Renal pelvis (tissue), 12 donors: ENCODE results near the gene PSMD1. TPM values are rescaled to one million over a fixed set of nuclear protein-coding genes. Genes with fewer than 3 reads are reported as not detected.
"Not testable (repeated sequence)": the region's sequence is repeated elsewhere in the genome, so short reads cannot be mapped to it uniquely, and the experiment has no call there.

Experiments used
- DNase-seq: peaks from one replicate; pipeline ENCODE4 v3.0.0-alpha.2; 2013
- long read RNA-seq, 16 experiments: transcript quantifications; one replicate each; lab custom pipeline, GENCODE V29; 2026
- polyA plus RNA-seq, 3 donors: library from polyadenylated mRNA; unstranded; fragments of 120-200 nt; gene quantifications; one replicate each; pipeline ENCODE4 v1.2.1, GENCODE V29; 2013; ENCODE audit not compliant: insufficient read length in 3 of 3

Gene PSMD1
- 100 to 1,000 TPM in 1 of 3 donors, 10 to 100 TPM in 2; 88.1 to 100 (median 98.7) TPM for polyA plus RNA-seq
- long read RNA-seq, donor 1, transcript PSMD1-212 (2 exons, 546 nt), result major isoform, 5 of 38 reads
- long read RNA-seq, donor 1, partial matches to known transcripts, result 32 of 38 reads
- long read RNA-seq, donor 1, other reads (novel, unspliced or antisense), result 0 of 38 reads
- long read RNA-seq, donor 2, partial matches to known transcripts, result 21 of 29 reads
- long read RNA-seq, donor 2, other reads (novel, unspliced or antisense), result 0 of 29 reads
- long read RNA-seq, donor 3, partial matches to known transcripts, result 7 of 12 reads
- long read RNA-seq, donor 3, other reads (novel, unspliced or antisense), result 0 of 12 reads
- long read RNA-seq, donor 4, partial matches to known transcripts, result 7 of 11 reads
- long read RNA-seq, donor 4, other reads (novel, unspliced or antisense), result 0 of 11 reads
- long read RNA-seq, donor 5, partial matches to known transcripts, result 5 of 16 reads
- long read RNA-seq, donor 5, other reads (novel, unspliced or antisense), result 7 of 16 reads
- long read RNA-seq, donor 6, partial matches to known transcripts, result 17 of 26 reads
- long read RNA-seq, donor 6, other reads (novel, unspliced or antisense), result 0 of 26 reads
- long read RNA-seq, donor 7, partial matches to known transcripts, result 42 of 45 reads
- long read RNA-seq, donor 7, other reads (novel, unspliced or antisense), result 0 of 45 reads
- long read RNA-seq, donor 8, partial matches to known transcripts, result 11 of 12 reads
- long read RNA-seq, donor 8, other reads (novel, unspliced or antisense), result 0 of 12 reads
- long read RNA-seq, donor 9, transcript PSMD1-212 (2 exons, 546 nt), result major isoform, 7 of 38 reads
- long read RNA-seq, donor 9, partial matches to known transcripts, result 25 of 38 reads
- long read RNA-seq, donor 9, other reads (novel, unspliced or antisense), result 0 of 38 reads
- long read RNA-seq, donor 10, partial matches to known transcripts, result 22 of 32 reads
- long read RNA-seq, donor 10, other reads (novel, unspliced or antisense), result 6 of 32 reads
- long read RNA-seq, donor 11, partial matches to known transcripts, result 5 of 9 reads
- long read RNA-seq, donor 11, other reads (novel, unspliced or antisense), result 0 of 9 reads
- long read RNA-seq, donor 12, partial matches to known transcripts, result 37 of 50 reads
- long read RNA-seq, donor 12, other reads (novel, unspliced or antisense), result 7 of 50 reads
- long read RNA-seq, donor 13, partial matches to known transcripts, result 19 of 25 reads
- long read RNA-seq, donor 13, other reads (novel, unspliced or antisense), result 0 of 25 reads
- long read RNA-seq, donor 14, result 0 reads
- long read RNA-seq, donor 15, transcript PSMD1-201 (25 exons, 3,326 nt), result major isoform, 6 of 36 reads
- long read RNA-seq, donor 15, partial matches to known transcripts, result 27 of 36 reads
- long read RNA-seq, donor 15, other reads (novel, unspliced or antisense), result 0 of 36 reads
- long read RNA-seq, donor 16, partial matches to known transcripts, result 20 of 44 reads
- long read RNA-seq, donor 16, other reads (novel, unspliced or antisense), result 18 of 44 reads

GRCh38 chr2:231056453-231057416 is at the start of gene PSMD1:
Gene PSMD1 (plus strand): TSS chr2:231056867. CDS start chr2:231057026, 159 bp downstream.
- peak; percentile 93 for DNase-seq

GRCh38 chr2:231007286-231008098 is 49.2 kb upstream of the PSMD1 start:
- DNase-seq, result no peak

- DNase-seq, result no peak
Observed at GRCh38 chr2:231008131-231008530, 48.5 kb upstream of the PSMD1 start.

- no peak for DNase-seq
Observed at GRCh38 chr2:231009236-231009919, 47.3 kb upstream of the PSMD1 start.

GRCh38 chr2:231010201-231010730 is 46.4 kb upstream of the PSMD1 start:
- DNase-seq, result no peak

- DNase-seq, result no peak
Observed at GRCh38 chr2:231011526-231011925, 45.1 kb upstream of the PSMD1 start.

- DNase-seq, result no peak
Observed at GRCh38 chr2:231012463-231012862, 44.2 kb upstream of the PSMD1 start.

GRCh38 chr2:231013820-231014219 is 42.8 kb upstream of the PSMD1 start:
- no peak for DNase-seq

- no peak for DNase-seq
Observed at GRCh38 chr2:231015478-231015877, 41.2 kb upstream of the PSMD1 start.

- no peak for DNase-seq
Observed at GRCh38 chr2:231015926-231016325, 40.7 kb upstream of the PSMD1 start.

- DNase-seq, result no peak
Observed at GRCh38 chr2:231016566-231017230, 40.0 kb upstream of the PSMD1 start.

GRCh38 chr2:231017231-231017598 is 39.5 kb upstream of the PSMD1 start:
- DNase-seq, result no peak

- DNase-seq, result no peak
Observed at GRCh38 chr2:231018184-231018583, 38.5 kb upstream of the PSMD1 start.

- not testable (repeated sequence) for DNase-seq
Observed at GRCh38 chr2:231025059-231025458, 31.6 kb upstream of the PSMD1 start.

GRCh38 chr2:231028889-231029288 is 27.8 kb upstream of the PSMD1 start:
- DNase-seq, result no peak

GRCh38 chr2:231029563-231029962 is 27.1 kb upstream of the PSMD1 start:
- no peak for DNase-seq

GRCh38 chr2:231030725-231031124 is 25.9 kb upstream of the PSMD1 start:
- no peak for DNase-seq
